Measurements from ENCODE around the gene DLG5.

- TF ChIP-seq, protein P1, sequence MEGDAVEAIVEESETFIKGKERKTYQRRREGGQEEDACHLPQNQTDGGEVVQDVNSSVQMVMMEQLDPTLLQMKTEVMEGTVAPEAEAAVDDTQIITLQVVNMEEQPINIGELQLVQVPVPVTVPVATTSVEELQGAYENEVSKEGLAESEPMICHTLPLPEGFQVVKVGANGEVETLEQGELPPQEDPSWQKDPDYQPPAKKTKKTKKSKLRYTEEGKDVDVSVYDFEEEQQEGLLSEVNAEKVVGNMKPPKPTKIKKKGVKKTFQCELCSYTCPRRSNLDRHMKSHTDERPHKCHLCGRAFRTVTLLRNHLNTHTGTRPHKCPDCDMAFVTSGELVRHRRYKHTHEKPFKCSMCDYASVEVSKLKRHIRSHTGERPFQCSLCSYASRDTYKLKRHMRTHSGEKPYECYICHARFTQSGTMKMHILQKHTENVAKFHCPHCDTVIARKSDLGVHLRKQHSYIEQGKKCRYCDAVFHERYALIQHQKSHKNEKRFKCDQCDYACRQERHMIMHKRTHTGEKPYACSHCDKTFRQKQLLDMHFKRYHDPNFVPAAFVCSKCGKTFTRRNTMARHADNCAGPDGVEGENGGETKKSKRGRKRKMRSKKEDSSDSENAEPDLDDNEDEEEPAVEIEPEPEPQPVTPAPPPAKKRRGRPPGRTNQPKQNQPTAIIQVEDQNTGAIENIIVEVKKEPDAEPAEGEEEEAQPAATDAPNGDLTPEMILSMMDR (IDR thresholded peaks at IDR 0.05) = no peak
- TF ChIP-seq POLR2A (IDR thresholded peaks at IDR 0.05) (no peak), EP300 (IDR thresholded peaks at IDR 0.05) (no peak), POLR2AphosphoS5 (IDR thresholded peaks at IDR 0.05) (no peak)
These were observed 35.1 kb upstream of the DLG5 start for GRCh38 chr10:77961668-77962067.

All from suprapubic skin (tissue), 4 donors.